Liver (tissue), 2 donors: ENCODE data around the gene CTTNBP2.

Experiments used
- TF ChIP-seq, protein P1 (sequence below): IDR thresholded peaks from 2 replicates; pipeline ENCODE4 v1.6.1; 2016; ENCODE audit warnings: antibody characterized with exemption
- TF ChIP-seq, protein P2 (sequence below): fragments of 150-350 bp; IDR thresholded peaks from 2 replicates; pipeline ENCODE4 v1.5.1; 2017; ENCODE audit warnings: improper control_type of control experiment, low read depth, low read length; ENCODE audit not compliant: missing input control
- donor health status: healthy.

DNA sequence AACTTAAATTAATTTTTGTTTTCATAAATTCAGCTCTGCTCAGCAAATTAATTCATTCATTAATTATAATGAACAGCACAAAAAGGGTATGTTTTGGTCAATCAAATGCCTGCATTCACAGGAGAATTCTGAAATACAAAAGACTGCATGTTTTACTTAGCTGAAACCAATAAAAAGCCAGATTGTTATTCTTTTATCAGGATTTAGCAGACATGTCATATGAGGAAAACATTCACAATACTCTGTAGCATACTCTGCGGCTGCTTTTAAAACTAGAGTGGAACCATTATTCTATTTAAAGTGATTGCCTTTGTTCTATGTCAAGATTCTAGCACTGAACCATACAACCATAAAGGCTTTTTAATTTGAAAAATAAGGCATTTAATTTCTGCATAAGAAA is 19.1 kb downstream of the CTTNBP2 start:
- TF ChIP-seq, protein P1, sequence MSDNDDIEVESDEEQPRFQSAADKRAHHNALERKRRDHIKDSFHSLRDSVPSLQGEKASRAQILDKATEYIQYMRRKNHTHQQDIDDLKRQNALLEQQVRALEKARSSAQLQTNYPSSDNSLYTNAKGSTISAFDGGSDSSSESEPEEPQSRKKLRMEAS, result no peak
- TF ChIP-seq, protein P2, sequence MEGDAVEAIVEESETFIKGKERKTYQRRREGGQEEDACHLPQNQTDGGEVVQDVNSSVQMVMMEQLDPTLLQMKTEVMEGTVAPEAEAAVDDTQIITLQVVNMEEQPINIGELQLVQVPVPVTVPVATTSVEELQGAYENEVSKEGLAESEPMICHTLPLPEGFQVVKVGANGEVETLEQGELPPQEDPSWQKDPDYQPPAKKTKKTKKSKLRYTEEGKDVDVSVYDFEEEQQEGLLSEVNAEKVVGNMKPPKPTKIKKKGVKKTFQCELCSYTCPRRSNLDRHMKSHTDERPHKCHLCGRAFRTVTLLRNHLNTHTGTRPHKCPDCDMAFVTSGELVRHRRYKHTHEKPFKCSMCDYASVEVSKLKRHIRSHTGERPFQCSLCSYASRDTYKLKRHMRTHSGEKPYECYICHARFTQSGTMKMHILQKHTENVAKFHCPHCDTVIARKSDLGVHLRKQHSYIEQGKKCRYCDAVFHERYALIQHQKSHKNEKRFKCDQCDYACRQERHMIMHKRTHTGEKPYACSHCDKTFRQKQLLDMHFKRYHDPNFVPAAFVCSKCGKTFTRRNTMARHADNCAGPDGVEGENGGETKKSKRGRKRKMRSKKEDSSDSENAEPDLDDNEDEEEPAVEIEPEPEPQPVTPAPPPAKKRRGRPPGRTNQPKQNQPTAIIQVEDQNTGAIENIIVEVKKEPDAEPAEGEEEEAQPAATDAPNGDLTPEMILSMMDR, result no peak
